Cardiac muscle cell (in vitro differentiated cells and primary cell): ENCODE data around the gene DNAJC12. TPM values are rescaled to one million over a fixed set of nuclear protein-coding genes. Genes with fewer than 3 reads are reported as not detected.

Experiments
- DNase-seq, 2 donors: peaks; one replicate each; pipeline versions ENCODE4 v3.0.0 to v3.0.0-alpha.2; 2010 to 2017; ENCODE audit warnings: low read depth in 1 of 2, low spot score in 1 of 2
- H3K27ac ChIP-seq: fragments of 200-600 bp; sonication (generic); 2 replicates; pipeline ENCODE4 v1.5.1; 2016
- H3K27me3 ChIP-seq: fragments of 200-600 bp; sonication (generic); 2 replicates; pipeline ENCODE4 v1.6.0; 2016; ENCODE audit warnings: control low read depth
- H3K36me3 ChIP-seq: fragments of 200-600 bp; sonication (generic); 2 replicates; pipeline ENCODE4 v1.5.1; 2016; ENCODE audit warnings: control low read depth
- H3K4me1 ChIP-seq: fragments of 200-600 bp; sonication (generic); 2 replicates; pipeline ENCODE4 v1.8.1; 2017; ENCODE audit warnings: low read depth, mild to moderate bottlenecking, mixed run types
- H3K4me3 ChIP-seq: fragments of 200-600 bp; sonication (generic); 2 replicates; pipeline ENCODE4 v1.5.1; 2016; ENCODE audit warnings: mild to moderate bottlenecking
- H3K9me3 ChIP-seq: fragments of 200-600 bp; sonication (generic); 2 replicates; pipeline ENCODE4 v1.5.1; 2017; ENCODE audit warnings: low read depth, mild to moderate bottlenecking, control low read depth
- CTCF ChIP-seq: IDR thresholded peaks from 2 replicates; pipeline ENCODE4 v1.5.1; 2012; ENCODE audit warnings: low read depth, mild to moderate bottlenecking, low read length
- polyA plus RNA-seq: library from polyadenylated mRNA; unstranded; fragments of >200 nt; fragmentation: Nextera tagmentation; extraction: Ambion mirVana; gene quantifications from 2 replicates; pipeline ENCODE4 v1.2.1, GENCODE V29; 2016
- total RNA-seq: library from RNA; depleted of rRNA; stranded (reverse); fragments of >200 nt; gene quantifications from 2 replicates; pipeline ENCODE4 v1.2.3, GENCODE V29; 2016

The DNAJC12 gene
- total and polyA plus RNA-seq, 2 experiments from 2014 or later = 5.0 to 6.0 TPM

- no peak for DNase-seq
- Histone ChIP-seq H3K36me3 (no peaks in the 10 kb centered on the region), H3K27me3 (no peaks in the 10 kb centered on the region), H3K27ac (no peak overlapping the region), H3K4me1 (peaks cover 7% of the 10 kb centered on the region), H3K9me3 (no peaks in the 10 kb centered on the region), H3K4me3 (no peak overlapping the region)
- TF ChIP-seq CTCF = no peak
Observed at GRCh38 chr10:67789769-67790168, 48.2 kb downstream of the DNAJC12 start.

- no peak overlapping the region for H3K27ac ChIP-seq
- no peaks in the 10 kb centered on the region for H3K9me3 ChIP-seq
- no peaks in the 10 kb centered on the region for H3K27me3 ChIP-seq
- H3K36me3 ChIP-seq = no peaks in the 10 kb centered on the region
- peak; percentile 72 for TF ChIP-seq CTCF
- DNase-seq = peak; percentile 59 to 61
- H3K4me1 ChIP-seq = peaks cover 4% of the 10 kb centered on the region
- no peak overlapping the region for H3K4me3 ChIP-seq
Observed at GRCh38 chr10:67788028-67788886, 49.7 kb downstream of the DNAJC12 start.

- Histone ChIP-seq H3K4me1 (no peaks in the 10 kb centered on the region), H3K4me3 (no peak overlapping the region)
Observed at GRCh38 chr10:67785098-67785497, 52.9 kb downstream of the DNAJC12 start.

GRCh38 chr10:67784474-67784873 lies 53.5 kb downstream of the DNAJC12 start:
- DNase-seq = peak in 1 of 2 donors; percentile 82
- H3K9me3 ChIP-seq = no peaks in the 10 kb centered on the region
- no peaks in the 10 kb centered on the region for H3K27me3 ChIP-seq

More at GRCh38 chr10:67785098-67785497, 52.9 kb downstream of the DNAJC12 start:
- Histone ChIP-seq H3K27ac (no peak overlapping the region), H3K9me3 (no peaks in the 10 kb centered on the region), H3K27me3 (no peaks in the 10 kb centered on the region), H3K36me3 (no peaks in the 10 kb centered on the region)
- DNase-seq = no peak
- no peak for TF ChIP-seq CTCF

GRCh38 chr10:67783606-67784294 lies 54.2 kb downstream of the DNAJC12 start:
- no peak overlapping the region for H3K27ac ChIP-seq
- no peak overlapping the region for H3K4me3 ChIP-seq
- H3K27me3 ChIP-seq = no peaks in the 10 kb centered on the region
- H3K9me3 ChIP-seq = no peaks in the 10 kb centered on the region
- no peaks in the 10 kb centered on the region for H3K36me3 ChIP-seq
- no peak for TF ChIP-seq CTCF
- H3K4me1 ChIP-seq = no peaks in the 10 kb centered on the region
- DNase-seq = no peak

More at GRCh38 chr10:67784474-67784873, 53.5 kb downstream of the DNAJC12 start:
- H3K27ac ChIP-seq = no peak overlapping the region
- no peak for TF ChIP-seq CTCF
- H3K36me3 ChIP-seq = no peaks in the 10 kb centered on the region
- H3K4me1 ChIP-seq = no peaks in the 10 kb centered on the region
- no peak overlapping the region for H3K4me3 ChIP-seq
